Limb (tissue), 2 donors: ENCODE measurements around the gene BLCAP.
A peak's percentile ranks its signal among the peaks of the same experiment; 100 is the strongest.
"Not testable (repeated sequence)": the region's sequence is repeated elsewhere in the genome, so short reads cannot be mapped to it uniquely, and the experiment has no call there.

Experiments
- DNase-seq, 2 donors: peaks; one replicate each; pipeline ENCODE4 v3.0.0-alpha.2; 2016; ENCODE audit errors: extremely low spot score in 2 of 2

Gene BLCAP

DNA sequence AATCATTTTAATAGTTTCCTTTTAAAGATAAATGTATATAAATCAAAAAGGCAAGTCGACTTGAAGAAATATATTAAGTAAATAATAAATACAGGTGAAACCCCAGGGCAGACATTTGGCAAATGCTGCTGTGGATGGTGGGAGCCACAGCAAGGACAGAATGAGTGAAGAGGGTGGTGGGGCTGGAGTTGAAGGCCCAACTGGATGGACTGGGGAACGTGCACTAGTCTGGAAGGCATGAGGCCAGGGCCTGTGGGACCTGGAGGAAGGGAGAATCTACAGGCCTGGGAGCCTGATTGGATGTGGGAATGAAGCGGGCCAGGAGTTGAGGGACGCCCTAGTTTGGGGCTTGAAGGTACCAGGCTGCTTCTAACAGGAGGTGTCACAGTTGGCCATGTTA lies 30.6 kb upstream of the BLCAP start:
- DNase-seq = peak in 1 of 2 donors; percentile 7

- DNase-seq = peak in 1 of 2 donors; percentile 6
Measured at GRCh38 chr20:37556538-37556937, 28.9 kb upstream of the BLCAP start.

- peak in 1 of 2 donors; percentile 4 for DNase-seq
Measured at GRCh38 chr20:37554721-37555298, 27.1 kb upstream of the BLCAP start.

GRCh38 chr20:37552415-37552814 lies 24.7 kb upstream of the BLCAP start:
- no peak for DNase-seq

DNA sequence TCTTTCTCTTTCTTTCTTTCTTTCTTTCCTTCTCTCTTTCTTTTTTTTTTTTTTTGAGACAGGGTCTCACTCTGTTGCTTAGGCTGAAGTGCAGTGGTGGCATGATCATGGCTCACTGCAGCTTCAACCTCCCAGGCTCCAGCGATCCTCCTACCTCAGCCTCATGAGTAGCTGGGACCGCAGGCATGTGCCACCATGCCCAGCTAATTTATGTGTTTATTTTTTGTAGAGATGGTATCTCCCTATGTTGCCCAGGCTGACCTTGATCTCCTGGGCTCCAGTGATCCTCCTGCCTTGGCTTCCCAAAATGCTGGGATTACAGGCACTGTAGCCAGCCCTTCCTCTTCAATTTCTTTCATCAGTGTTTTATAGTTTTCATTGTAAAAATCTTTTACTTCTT lies 24.0 kb upstream of the BLCAP start:
- not testable (repeated sequence) for DNase-seq

DNA sequence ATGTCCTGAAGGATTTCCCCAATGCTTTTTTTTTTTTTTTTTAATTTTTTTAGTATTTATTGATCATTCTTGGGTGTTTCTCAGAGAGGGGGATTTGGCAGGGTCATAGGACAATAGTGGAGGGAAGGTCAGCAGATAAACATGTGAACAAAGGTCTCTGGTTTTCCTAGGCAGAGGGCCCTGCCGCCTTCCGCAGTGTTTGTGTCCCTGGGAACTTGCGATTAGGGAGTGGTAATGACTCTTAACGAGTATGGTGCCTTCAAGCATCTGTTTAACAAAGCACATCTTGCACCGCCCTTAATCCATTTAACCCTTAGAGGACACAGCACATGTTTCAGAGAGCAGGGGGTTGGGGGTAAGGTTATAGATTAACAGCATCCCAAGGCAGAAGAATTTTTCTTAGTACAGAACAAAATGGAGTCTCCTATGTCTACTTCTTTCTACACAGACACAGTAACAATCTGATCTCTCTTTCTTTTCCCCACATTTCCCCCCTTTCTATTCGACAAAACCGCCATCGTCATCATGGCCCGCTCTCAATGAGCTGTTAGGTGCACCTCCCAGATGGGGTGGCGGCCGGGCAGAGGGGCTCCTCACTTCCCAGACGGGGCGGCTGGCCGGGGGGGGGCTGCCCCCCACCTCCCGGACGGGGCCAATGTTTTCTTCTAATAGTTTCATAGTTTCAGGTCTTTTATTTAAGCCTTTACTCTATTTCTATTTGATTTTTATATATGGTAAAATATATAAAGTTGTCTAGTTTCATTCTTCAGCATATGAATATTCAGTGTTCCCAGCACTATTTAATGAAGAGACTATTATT lies 22.6 kb upstream of the BLCAP start:
- DNase-seq = not testable (repeated sequence)

GRCh38 chr20:37547912-37548311 lies 20.2 kb upstream of the BLCAP start:
- no peak for DNase-seq

- DNase-seq = no peak
Measured at GRCh38 chr20:37545516-37545915, 17.8 kb upstream of the BLCAP start.

DNA sequence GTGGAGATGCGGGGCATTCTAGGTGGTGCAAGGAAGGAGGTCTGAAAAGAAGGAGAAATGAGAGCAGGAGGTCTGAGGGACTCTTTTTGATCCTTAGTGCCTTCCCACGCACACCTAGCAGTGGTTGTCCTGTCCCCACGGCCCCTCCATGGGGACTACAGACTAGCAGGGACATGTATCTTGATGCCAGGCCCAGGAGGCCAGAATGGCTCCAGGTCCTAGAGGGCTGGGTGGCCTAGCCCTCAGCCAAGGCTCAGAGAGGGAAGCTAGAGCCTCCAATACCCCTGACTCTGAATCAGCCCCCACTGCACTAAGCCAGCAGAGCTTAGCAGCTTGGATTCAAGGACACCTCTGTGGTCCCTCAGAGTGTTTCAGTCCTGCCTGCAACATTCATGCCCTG lies 16.7 kb upstream of the BLCAP start:
- peak in 1 of 2 donors; percentile 12 for DNase-seq

DNA sequence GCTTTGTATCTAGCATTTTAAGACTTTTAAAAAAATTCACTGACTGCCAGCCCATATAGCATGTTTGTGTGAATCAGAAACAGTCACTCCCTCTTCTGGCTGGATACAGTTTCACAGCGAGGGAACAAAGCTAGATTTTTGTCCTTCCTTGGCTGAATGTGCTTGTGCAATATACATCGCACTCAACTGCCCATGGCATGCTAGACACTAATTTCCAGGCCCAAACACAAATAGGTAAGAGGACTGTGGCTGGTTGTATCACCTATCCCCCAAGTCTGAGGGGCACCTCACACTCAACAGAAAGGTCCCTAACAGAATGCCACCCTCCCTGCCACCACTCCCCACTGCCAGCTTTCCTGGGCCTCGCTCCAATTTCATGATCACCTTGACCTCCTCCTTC lies 16.2 kb upstream of the BLCAP start:
- no peak for DNase-seq

GRCh38 chr20:37542281-37542680 lies 14.6 kb upstream of the BLCAP start:
- no peak for DNase-seq

- DNase-seq = no peak
Measured at GRCh38 chr20:37541326-37541725, 13.7 kb upstream of the BLCAP start.

GRCh38 chr20:37540838-37541237 lies 13.2 kb upstream of the BLCAP start:
- DNase-seq = not testable (repeated sequence)

DNA sequence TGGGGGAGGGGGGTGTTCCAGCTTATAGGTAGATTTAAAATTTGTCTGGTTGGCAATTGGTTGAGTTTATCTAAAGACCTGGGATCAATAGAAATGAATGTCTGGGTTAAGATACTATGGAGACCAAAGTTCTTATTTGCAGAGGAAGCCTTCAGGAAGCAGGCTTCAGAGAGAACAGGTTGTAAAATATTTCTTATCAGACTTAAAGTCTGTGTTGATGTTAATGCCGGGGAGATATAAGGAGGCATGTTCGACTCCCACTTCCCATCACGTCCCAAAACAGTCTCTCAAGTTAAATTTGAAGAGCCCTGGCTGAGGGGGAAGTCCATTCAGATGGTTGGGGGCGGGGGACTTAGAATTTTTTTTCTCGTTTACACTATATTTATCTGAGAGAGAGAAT lies 12.3 kb upstream of the BLCAP start:
- DNase-seq = no peak

DNA sequence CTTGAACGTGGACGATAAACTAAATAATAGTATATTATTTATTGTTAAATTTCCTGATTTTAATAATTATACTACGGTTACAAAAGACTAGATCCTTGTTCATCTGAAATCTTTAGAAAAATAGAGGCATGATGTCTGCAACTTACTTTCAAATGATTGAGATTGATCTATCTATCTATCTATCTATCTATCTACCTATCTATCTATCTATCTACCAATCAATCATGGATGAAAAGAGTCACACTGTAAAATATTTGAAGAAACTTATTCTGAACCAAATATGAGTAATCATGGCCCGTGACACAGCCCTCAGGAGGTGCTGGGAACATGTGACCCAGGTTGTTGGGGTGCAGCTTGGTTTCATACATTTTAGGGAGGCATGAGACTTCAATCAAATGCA lies 11.7 kb upstream of the BLCAP start:
- no peak for DNase-seq

DNA sequence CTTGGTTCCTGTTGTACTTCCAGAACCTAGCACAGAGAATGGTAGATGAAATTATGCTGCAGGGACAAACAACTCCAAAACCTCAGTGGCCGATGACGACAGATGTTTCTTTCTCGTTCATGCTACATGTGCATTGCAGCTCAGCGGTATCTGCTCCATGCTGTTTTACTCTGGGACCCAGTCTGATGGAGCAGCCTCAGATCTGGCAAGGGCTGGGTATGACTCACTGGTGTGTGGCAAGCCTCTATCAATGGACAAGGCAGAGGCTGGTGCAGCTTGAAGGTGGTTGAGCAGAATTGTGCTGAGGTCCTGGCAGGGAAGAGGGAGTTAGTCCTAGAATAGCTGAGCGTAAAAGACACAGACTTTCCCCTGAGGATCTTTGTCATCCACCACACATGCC lies 10.3 kb upstream of the BLCAP start:
- DNase-seq = no peak

DNA sequence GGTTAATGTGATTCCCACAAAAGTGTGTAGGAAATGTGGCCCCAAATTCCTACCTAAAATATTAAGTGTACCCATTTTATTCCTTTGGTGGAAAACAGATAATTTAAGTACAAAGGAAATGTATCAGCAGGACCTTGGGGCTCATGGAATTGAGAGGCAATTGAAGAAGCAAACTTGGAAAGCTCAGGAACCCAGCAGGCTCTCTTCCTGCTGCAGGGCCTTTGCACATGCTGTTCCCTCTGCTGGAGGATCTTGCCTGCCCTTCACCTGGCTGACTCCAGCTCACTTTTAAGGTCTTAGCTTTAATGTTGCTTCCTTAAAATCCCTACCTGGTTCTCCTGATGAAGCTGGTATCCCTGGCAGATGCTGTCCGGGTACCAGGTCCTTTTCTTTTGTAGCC lies 9.8 kb upstream of the BLCAP start:
- DNase-seq = no peak

- DNase-seq = no peak
Measured at GRCh38 chr20:37535443-37536132, 7.9 kb upstream of the BLCAP start.

GRCh38 chr20:37534401-37535157 lies 6.9 kb upstream of the BLCAP start:
- DNase-seq = peak; percentile 70 to 86

- no peak for DNase-seq
Measured at GRCh38 chr20:37533154-37533715, 5.6 kb upstream of the BLCAP start.

- DNase-seq = no peak
Measured at GRCh38 chr20:37531856-37532255, 4.2 kb upstream of the BLCAP start.

GRCh38 chr20:37530696-37531095 lies 3.0 kb upstream of the BLCAP start:
- DNase-seq = no peak
